SIG-M5 treated with dmso at 0.1 percent for 504 hours (cell line): ENCODE results near the gene WIPF3.

ENCODE experiments used
- DNase-seq: peaks from one replicate; lab custom pipeline; 2025; ENCODE audit not compliant: unreplicated experiment; lab: John Stamatoyannopoulos, UW

WIPF3 gene

GRCh38 chr7:29809533-29810155, 3.3 kb downstream of the WIPF3 start:
- DNase-seq, result no peak

GRCh38 chr7:29810297-29810696, 4.0 kb downstream of the WIPF3 start:
- DNase-seq, result no peak

- DNase-seq, result no peak
Observed at GRCh38 chr7:29810813-29811482, 4.6 kb downstream of the WIPF3 start.

GRCh38 chr7:29811586-29811985, 5.3 kb downstream of the WIPF3 start:
- no peak for DNase-seq

- DNase-seq, result no peak
Observed at GRCh38 chr7:29812185-29812876, 6.0 kb downstream of the WIPF3 start.

GRCh38 chr7:29815181-29816105, 9.1 kb downstream of the WIPF3 start:
- no peak for DNase-seq

GRCh38 chr7:29818308-29818707, 12.0 kb downstream of the WIPF3 start:
- no peak for DNase-seq

- DNase-seq, result no peak
Observed at GRCh38 chr7:29825775-29826529, 19.6 kb downstream of the WIPF3 start.

- DNase-seq, result no peak
Observed at GRCh38 chr7:29826530-29826822, 20.2 kb downstream of the WIPF3 start.

GRCh38 chr7:29826904-29827303, 20.6 kb downstream of the WIPF3 start:
- no peak for DNase-seq

- DNase-seq, result no peak
Observed at GRCh38 chr7:29831705-29832104, 25.4 kb downstream of the WIPF3 start.

GRCh38 chr7:29833929-29834328, 27.6 kb downstream of the WIPF3 start:
- no peak for DNase-seq

- DNase-seq, result no peak
Observed at GRCh38 chr7:29835718-29836117, 29.4 kb downstream of the WIPF3 start.

- no peak for DNase-seq
Observed at GRCh38 chr7:29839302-29839701, 33.0 kb downstream of the WIPF3 start.

GRCh38 chr7:29839921-29840320, 33.6 kb downstream of the WIPF3 start:
- DNase-seq, result no peak

- DNase-seq, result no peak
Observed at GRCh38 chr7:29840701-29841100, 34.4 kb downstream of the WIPF3 start.

GRCh38 chr7:29841926-29842701, 35.8 kb downstream of the WIPF3 start:
- DNase-seq, result no peak

- no peak for DNase-seq
Observed at GRCh38 chr7:29843093-29843492, 36.8 kb downstream of the WIPF3 start.

- no peak for DNase-seq
Observed at GRCh38 chr7:29843726-29844125, 37.4 kb downstream of the WIPF3 start.

GRCh38 chr7:29844559-29844958, 38.3 kb downstream of the WIPF3 start:
- no peak for DNase-seq
